Peyer's patch (tissue), 4 donors: ENCODE data around the gene RPSA. TPM values are rescaled to one million over a fixed set of nuclear protein-coding genes. Genes with fewer than 3 reads are reported as not detected.

Source experiments
- DNase-seq, 3 donors: peaks; one replicate each; pipeline ENCODE4 v3.0.0-alpha.2; 2017 to 2019
- H3K27ac ChIP-seq, 4 donors: fragments of 200-600 bp; sonication (generic); one replicate each; pipeline ENCODE4 v1.5.1; 2016 to 2019
- H3K27me3 ChIP-seq, 2 donors: fragments of 200-600 bp; sonication (generic); one replicate each; pipeline ENCODE4 v1.5.1; 2019
- H3K36me3 ChIP-seq, 3 donors: fragments of 200-600 bp; sonication (generic); one replicate each; pipeline ENCODE4 v1.5.1; 2016 to 2019
- H3K4me1 ChIP-seq, 4 donors: fragments of 200-600 bp; sonication (generic); one replicate each; pipeline ENCODE4 v1.5.1; 2016 to 2019
- H3K4me3 ChIP-seq, 4 donors: fragments of 200-600 bp; sonication (generic); 1 replicate in 3 of 4; 2 replicates in 1 of 4; pipeline ENCODE4 v1.5.1; 2016 to 2019; ENCODE audit warnings: mild to moderate bottlenecking in 1 of 4
- H3K9me3 ChIP-seq, 4 donors: fragments of 200-600 bp; sonication (generic); one replicate each; pipeline ENCODE4 v1.5.1; 2016 to 2019; ENCODE audit warnings: mild to moderate bottlenecking in 1 of 4
- POLR2A ChIP-seq, 2 donors: fragments of 450-650 bp; IDR thresholded peaks; one replicate each; pipeline ENCODE4 v1.5.1; 2017; ENCODE audit warnings: antibody characterized with exemption in 2 of 2, mild to moderate bottlenecking in 2 of 2, moderate library complexity in 2 of 2
- total RNA-seq, 4 donors: library from RNA; depleted of rRNA; stranded (reverse); fragments of >200 nt; gene quantifications; one replicate each; pipeline ENCODE4 v1.1.0, GENCODE V29; 2016
- TF ChIP-seq, protein P1 (sequence below), 6 experiments: fragments of 450-650 bp in 4 of 6; fragments of 200-600 bp in 2 of 6; sonication (generic) in 1 of 6; IDR thresholded peaks; one replicate each; pipeline ENCODE4 v1.5.1; 2017 to 2019; ENCODE audit warnings: antibody characterized with exemption in 6 of 6, mild to moderate bottlenecking in 3 of 6, moderate library complexity in 1 of 6

The RPSA gene
- total RNA-seq, 4 donors from 2014 or later: 298 to 1,413 (median 477) TPM

DNA sequence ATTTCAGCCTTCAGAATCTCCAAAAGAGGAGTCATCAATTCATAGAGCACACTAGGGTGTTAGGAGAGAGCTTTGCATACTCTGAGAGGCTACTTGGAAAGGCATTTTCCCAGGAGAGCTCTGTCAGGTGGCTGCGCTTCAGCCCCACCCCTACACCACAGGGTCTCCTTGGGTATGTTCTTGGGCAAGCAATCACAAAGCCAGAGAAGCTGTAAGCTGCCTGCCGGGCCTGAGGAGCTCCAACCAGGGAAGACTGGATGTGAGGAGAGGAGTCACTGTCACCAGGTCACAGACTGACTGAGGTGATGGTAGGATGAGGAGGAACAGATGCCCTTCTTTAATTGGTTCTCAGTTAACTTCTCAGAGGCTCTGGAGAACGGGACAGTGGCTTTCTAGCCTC, 9.8 kb upstream of the RPSA start:
- Histone ChIP-seq H3K9me3 (no peaks in the 10 kb centered on the region), H3K27me3 (no peaks in the 10 kb centered on the region), H3K36me3 (peaks cover 0 to 87% (median 0%) of the 10 kb centered on the region in 3 donors), H3K4me1 (no peaks in the 10 kb centered on the region), H3K4me3 (no peak overlapping the region), H3K27ac (no peak overlapping the region)
- no peak for TF ChIP-seq POLR2A (IDR thresholded peaks at IDR 0.05)
- TF ChIP-seq, protein P1, sequence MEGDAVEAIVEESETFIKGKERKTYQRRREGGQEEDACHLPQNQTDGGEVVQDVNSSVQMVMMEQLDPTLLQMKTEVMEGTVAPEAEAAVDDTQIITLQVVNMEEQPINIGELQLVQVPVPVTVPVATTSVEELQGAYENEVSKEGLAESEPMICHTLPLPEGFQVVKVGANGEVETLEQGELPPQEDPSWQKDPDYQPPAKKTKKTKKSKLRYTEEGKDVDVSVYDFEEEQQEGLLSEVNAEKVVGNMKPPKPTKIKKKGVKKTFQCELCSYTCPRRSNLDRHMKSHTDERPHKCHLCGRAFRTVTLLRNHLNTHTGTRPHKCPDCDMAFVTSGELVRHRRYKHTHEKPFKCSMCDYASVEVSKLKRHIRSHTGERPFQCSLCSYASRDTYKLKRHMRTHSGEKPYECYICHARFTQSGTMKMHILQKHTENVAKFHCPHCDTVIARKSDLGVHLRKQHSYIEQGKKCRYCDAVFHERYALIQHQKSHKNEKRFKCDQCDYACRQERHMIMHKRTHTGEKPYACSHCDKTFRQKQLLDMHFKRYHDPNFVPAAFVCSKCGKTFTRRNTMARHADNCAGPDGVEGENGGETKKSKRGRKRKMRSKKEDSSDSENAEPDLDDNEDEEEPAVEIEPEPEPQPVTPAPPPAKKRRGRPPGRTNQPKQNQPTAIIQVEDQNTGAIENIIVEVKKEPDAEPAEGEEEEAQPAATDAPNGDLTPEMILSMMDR (IDR thresholded peaks at IDR 0.05): no peak
- DNase-seq: no peak

DNA sequence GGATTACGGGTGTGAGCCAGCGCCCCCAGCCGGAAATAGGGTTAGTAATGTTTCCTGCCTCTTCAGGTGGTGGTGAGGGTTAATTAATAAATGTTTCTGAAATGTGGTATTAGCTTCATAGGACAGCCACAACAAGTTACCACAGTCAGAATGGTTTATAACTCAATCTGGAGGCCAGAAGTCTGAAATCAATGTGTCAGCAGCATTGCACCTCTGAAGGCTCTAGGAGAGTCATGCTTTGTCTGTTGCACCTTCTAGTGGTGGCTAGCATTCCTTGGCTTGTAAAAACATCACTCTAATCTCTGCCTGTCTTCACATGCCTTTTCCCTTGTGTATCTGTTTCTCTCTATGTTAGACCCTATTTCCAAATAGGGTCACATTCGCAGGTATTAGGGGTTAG, 7.8 kb upstream of the RPSA start:
- TF ChIP-seq POLR2A (IDR thresholded peaks at IDR 0.05): no peak
- TF ChIP-seq, protein P1 (IDR thresholded peaks at IDR 0.05): no peak
- Histone ChIP-seq H3K36me3 (peaks cover 0 to 67% (median 0%) of the 10 kb centered on the region in 3 donors), H3K27me3 (no peaks in the 10 kb centered on the region), H3K4me3 (no peak overlapping the region), H3K27ac (no peak overlapping the region), H3K4me1 (no peaks in the 10 kb centered on the region), H3K9me3 (no peaks in the 10 kb centered on the region)
- no peak for DNase-seq

DNA sequence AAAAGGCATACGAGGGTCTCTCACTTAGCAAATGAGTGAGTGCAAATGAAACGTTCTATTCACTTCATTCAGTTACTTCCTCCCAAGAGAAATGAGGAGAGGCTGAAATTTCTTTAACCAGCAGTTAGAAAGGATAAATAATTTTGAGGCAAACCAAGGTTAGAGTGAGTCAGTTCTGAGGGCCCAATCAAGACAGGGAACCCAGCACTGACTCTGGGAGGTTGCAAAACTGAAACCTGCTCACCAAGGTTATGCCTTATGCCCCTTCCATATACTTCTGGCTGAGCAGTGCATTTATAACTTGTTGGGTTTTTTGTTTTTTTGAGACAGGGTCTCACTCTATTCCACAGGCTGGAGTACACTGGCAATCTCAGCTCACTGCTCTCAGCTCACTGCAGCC, 4.5 kb upstream of the RPSA start:
- DNase-seq: no peak
- Histone ChIP-seq H3K9me3 (no peaks in the 10 kb centered on the region), H3K27ac (no peak overlapping the region), H3K4me1 (no peaks in the 10 kb centered on the region), H3K27me3 (no peaks in the 10 kb centered on the region), H3K4me3 (no peak overlapping the region), H3K36me3 (peaks cover 0 to 34% (median 0%) of the 10 kb centered on the region in 3 donors)
- TF ChIP-seq, protein P1 (IDR thresholded peaks at IDR 0.05): no peak
- TF ChIP-seq POLR2A (IDR thresholded peaks at IDR 0.05): no peak

DNA sequence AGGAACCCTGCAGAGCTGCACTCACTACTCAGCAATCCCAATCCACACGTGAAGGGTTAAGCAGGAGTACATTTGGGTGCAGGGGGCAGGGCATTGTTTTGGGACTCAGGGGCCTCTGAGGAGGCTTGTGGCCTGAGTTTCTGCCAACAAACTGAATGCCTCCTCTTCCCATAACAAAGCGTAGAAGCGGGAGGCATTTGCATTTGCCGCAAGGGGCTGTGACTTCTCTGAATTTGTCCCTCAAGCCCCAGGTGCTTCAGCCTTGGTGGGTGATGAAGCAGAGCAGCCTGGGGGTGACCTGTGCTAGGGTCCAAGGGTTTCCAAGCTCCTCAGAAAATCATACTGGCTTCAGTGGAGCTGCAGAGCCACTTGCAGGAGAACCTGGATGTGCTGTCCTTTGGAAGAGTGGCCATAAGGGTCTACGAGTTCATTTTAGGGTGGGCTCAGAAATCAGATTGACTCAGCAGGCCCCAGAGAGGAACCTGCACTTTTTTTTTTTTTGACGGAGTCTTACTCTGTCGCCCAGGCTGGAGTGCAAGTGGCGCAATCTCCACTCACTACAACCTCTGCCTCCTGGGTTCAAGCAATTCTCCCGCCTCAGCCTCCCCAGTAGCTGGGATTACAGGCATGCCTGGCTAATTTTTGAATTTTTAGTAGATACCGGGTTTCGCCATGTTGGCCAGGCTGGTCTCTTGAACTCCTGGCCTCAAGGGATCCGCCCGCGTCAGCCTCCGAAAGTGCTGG, 1.4 kb upstream of the RPSA start:
- DNase-seq: no peak
- TF ChIP-seq POLR2A (IDR thresholded peaks at IDR 0.05): no peak
- TF ChIP-seq, protein P1 (IDR thresholded peaks at IDR 0.05): no peak
- Histone ChIP-seq H3K4me1 (peaks cover 0 to 23% (median 0%) of the 10 kb centered on the region in 4 donors), H3K9me3 (no peaks in the 10 kb centered on the region), H3K27ac (no peak overlapping the region), H3K27me3 (no peaks in the 10 kb centered on the region), H3K36me3 (peaks cover 0 to 31% (median 0%) of the 10 kb centered on the region in 3 donors), H3K4me3 (no peak overlapping the region)

DNA sequence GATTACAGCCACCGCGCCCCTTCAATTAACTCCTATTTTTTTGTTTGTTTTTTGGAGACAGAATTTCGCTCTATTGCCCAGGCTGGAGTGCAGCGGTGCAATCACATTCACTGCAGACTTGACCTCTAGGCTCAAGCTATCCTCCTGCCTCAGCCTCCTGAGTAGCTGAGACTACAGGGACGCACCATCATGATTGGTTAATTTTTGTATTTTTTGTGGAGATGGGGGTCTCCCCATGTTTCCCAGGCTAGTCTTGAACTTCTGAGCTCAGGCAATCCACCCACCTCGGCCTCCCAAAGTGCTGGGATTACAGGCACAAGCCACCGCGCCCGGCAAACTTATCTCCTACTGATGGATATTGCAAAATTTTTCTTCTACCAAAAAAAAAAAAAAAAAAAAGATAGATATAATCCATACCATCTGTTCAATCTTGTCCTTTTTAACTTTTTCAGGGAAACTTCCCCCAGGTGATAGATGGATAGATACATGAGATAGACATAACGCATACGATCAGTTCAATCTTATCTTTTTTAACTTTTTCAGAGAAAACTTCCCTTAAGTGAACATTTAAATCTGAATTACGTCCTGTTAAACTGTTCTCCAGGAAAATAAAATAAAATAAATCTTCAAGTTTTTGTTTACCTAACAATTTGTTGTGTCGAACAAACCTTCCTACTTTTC, 693 bp upstream of the RPSA start:
- Histone ChIP-seq H3K27ac (peak overlapping the region; percentile 80 to 86 (median 84)), H3K9me3 (no peaks in the 10 kb centered on the region), H3K27me3 (no peaks in the 10 kb centered on the region), H3K4me3 (peak overlapping the region; percentile 66 to 90 (median 79)), H3K36me3 (peaks cover 0 to 36% (median 0%) of the 10 kb centered on the region in 3 donors), H3K4me1 (peaks cover 0 to 26% (median 0%) of the 10 kb centered on the region in 4 donors)
- no peak for DNase-seq
- no peak for TF ChIP-seq POLR2A (IDR thresholded peaks at IDR 0.05)

DNA sequence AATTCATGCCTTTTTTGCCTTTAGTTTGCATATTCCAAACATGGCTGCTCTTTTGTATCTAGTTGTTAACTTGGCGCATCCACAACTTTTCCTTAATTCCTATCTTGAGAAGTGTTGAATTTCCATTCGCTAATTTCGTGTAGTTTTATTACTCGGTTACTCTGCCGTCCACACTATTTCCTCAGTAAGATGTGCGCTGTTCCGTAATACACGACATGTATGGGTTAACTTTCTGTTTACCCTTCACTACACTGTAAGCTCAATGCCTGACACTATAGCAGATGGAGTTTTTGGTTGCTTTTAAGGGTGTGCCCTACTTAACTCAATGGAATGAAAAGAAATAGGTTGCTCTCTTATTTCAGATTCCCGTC, 724 bp downstream of the RPSA start:
- Histone ChIP-seq H3K36me3 (peaks cover 0 to 42% (median 0%) of the 10 kb centered on the region in 3 donors), H3K27me3 (no peaks in the 10 kb centered on the region), H3K4me3 (peak overlapping the region; percentile 66 to 90 (median 79)), H3K9me3 (no peaks in the 10 kb centered on the region), H3K4me1 (peaks cover 0 to 26% (median 0%) of the 10 kb centered on the region in 4 donors), H3K27ac (peak overlapping the region; percentile 80 to 86 (median 84))
- TF ChIP-seq, protein P1 (IDR thresholded peaks at IDR 0.05): no peak
- no peak for TF ChIP-seq POLR2A (IDR thresholded peaks at IDR 0.05)
- no peak for DNase-seq
